ENCODE results near the gene NPPB. TPM values are rescaled to one million over a fixed set of nuclear protein-coding genes. Genes with fewer than 3 reads are reported as not detected.

NPPB gene
- total and polyA plus RNA-seq, 5 donors from 2014 or later: not detected

- Histone ChIP-seq H3K9me3 (ENCODE audit: control insufficient read depth in 2 of 2, low read length in 2 of 2) (no peaks in the 10 kb centered on the region), H3K36me3 (ENCODE audit: control insufficient read depth, insufficient read depth, low read length) (no peaks in the 10 kb centered on the region), H3K4me1 (ENCODE audit: control insufficient read depth, insufficient read depth, low read length, poor library complexity, severe bottlenecking) (no peaks in the 10 kb centered on the region), H3K4me3 (ENCODE audit: low read depth, low read length) (no peak overlapping the region), H3K27me3 (ENCODE audit: control insufficient read depth, insufficient read depth, low read length) (no peaks in the 10 kb centered on the region), H3K27ac (ENCODE audit: insufficient read depth, low read length, poor library complexity, severe bottlenecking) (no peak overlapping the region)
- Mint-ChIP-seq H3K27me3 (peaks cover 7% of the 10 kb centered on the region), H3K4me1 (no peaks in the 10 kb centered on the region), H3K4me3 (no peak overlapping the region), H3K36me3 (no peaks in the 10 kb centered on the region), H3K27ac (no peak overlapping the region), H3K9me3 (no peaks in the 10 kb centered on the region)
- no peak for ATAC-seq (ENCODE audit: low read depth in 2 of 2)
- no peak for DNase-seq
These were observed 29.6 kb upstream of the NPPB start for GRCh38 chr1:11888206-11888876.

GRCh38 chr1:11887666-11888007 is 28.9 kb upstream of the NPPB start:
- DNase-seq: no peak
- Mint-ChIP-seq H3K27me3 (peaks cover 5% of the 10 kb centered on the region), H3K36me3 (no peaks in the 10 kb centered on the region), H3K27ac (no peak overlapping the region), H3K9me3 (no peaks in the 10 kb centered on the region), H3K4me3 (no peak overlapping the region), H3K4me1 (no peaks in the 10 kb centered on the region)
- no peaks in the 10 kb centered on the region for H3K36me3 ChIP-seq (ENCODE audit: control insufficient read depth, insufficient read depth, low read length)
- H3K9me3 ChIP-seq (ENCODE audit: control insufficient read depth in 2 of 2, low read length in 2 of 2): no peaks in the 10 kb centered on the region
- ATAC-seq (ENCODE audit: low read depth in 2 of 2): no peak
- H3K27ac ChIP-seq (ENCODE audit: insufficient read depth, low read length, poor library complexity, severe bottlenecking): no peak overlapping the region
- H3K27me3 ChIP-seq (ENCODE audit: control insufficient read depth, insufficient read depth, low read length): no peaks in the 10 kb centered on the region
- H3K4me1 ChIP-seq (ENCODE audit: control insufficient read depth, insufficient read depth, low read length, poor library complexity, severe bottlenecking): no peaks in the 10 kb centered on the region
- H3K4me3 ChIP-seq (ENCODE audit: low read depth, low read length): no peak overlapping the region

- Mint-ChIP-seq H3K9me3 (no peaks in the 10 kb centered on the region), H3K4me3 (no peak overlapping the region), H3K27ac (no peak overlapping the region), H3K27me3 (peaks cover 5% of the 10 kb centered on the region), H3K36me3 (no peaks in the 10 kb centered on the region), H3K4me1 (no peaks in the 10 kb centered on the region)
- no peaks in the 10 kb centered on the region for H3K4me1 ChIP-seq (ENCODE audit: control insufficient read depth, insufficient read depth, low read length, poor library complexity, severe bottlenecking)
- no peak overlapping the region for H3K4me3 ChIP-seq (ENCODE audit: low read depth, low read length)
- no peaks in the 10 kb centered on the region for H3K36me3 ChIP-seq (ENCODE audit: control insufficient read depth, insufficient read depth, low read length)
- no peaks in the 10 kb centered on the region for H3K9me3 ChIP-seq (ENCODE audit: control insufficient read depth in 2 of 2, low read length in 2 of 2)
- no peaks in the 10 kb centered on the region for H3K27me3 ChIP-seq (ENCODE audit: control insufficient read depth, insufficient read depth, low read length)
- DNase-seq (no peak), ATAC-seq (ENCODE audit: low read depth in 2 of 2) (no peak)
- H3K27ac ChIP-seq (ENCODE audit: insufficient read depth, low read length, poor library complexity, severe bottlenecking): no peak overlapping the region
These were observed 28.4 kb upstream of the NPPB start for GRCh38 chr1:11886986-11887665.

- Histone ChIP-seq H3K36me3 (ENCODE audit: control insufficient read depth, insufficient read depth, low read length) (no peaks in the 10 kb centered on the region), H3K4me3 (ENCODE audit: low read depth, low read length) (no peak overlapping the region), H3K4me1 (ENCODE audit: control insufficient read depth, insufficient read depth, low read length, poor library complexity, severe bottlenecking) (no peaks in the 10 kb centered on the region), H3K27ac (ENCODE audit: insufficient read depth, low read length, poor library complexity, severe bottlenecking) (no peak overlapping the region), H3K9me3 (ENCODE audit: control insufficient read depth in 2 of 2, low read length in 2 of 2) (no peaks in the 10 kb centered on the region), H3K27me3 (ENCODE audit: control insufficient read depth, insufficient read depth, low read length) (no peaks in the 10 kb centered on the region)
- Mint-ChIP-seq H3K36me3 (no peaks in the 10 kb centered on the region), H3K9me3 (peaks cover 0 to 1% (median 0%) of the 10 kb centered on the region in 7 donors), H3K27ac (no peak overlapping the region), H3K27me3 (peaks cover 12% of the 10 kb centered on the region), H3K4me1 (no peaks in the 10 kb centered on the region), H3K4me3 (no peak overlapping the region)
- ATAC-seq (ENCODE audit: low read depth in 2 of 2) (no peak), DNase-seq (no peak)
These were observed 27.2 kb upstream of the NPPB start for GRCh38 chr1:11885916-11886315.

GRCh38 chr1:11882814-11883538 is 24.2 kb upstream of the NPPB start:
- no peak overlapping the region for H3K4me3 ChIP-seq (ENCODE audit: low read depth, low read length)
- ATAC-seq (ENCODE audit: low read depth in 2 of 2) (peak in 1 of 2 donors; percentile 39), DNase-seq (peak in 1 of 3 donors; percentile 13)
- no peaks in the 10 kb centered on the region for H3K4me1 ChIP-seq (ENCODE audit: control insufficient read depth, insufficient read depth, low read length, poor library complexity, severe bottlenecking)
- H3K27me3 ChIP-seq (ENCODE audit: control insufficient read depth, insufficient read depth, low read length): no peaks in the 10 kb centered on the region
- Mint-ChIP-seq H3K27ac (no peak overlapping the region), H3K36me3 (no peaks in the 10 kb centered on the region), H3K4me1 (no peaks in the 10 kb centered on the region), H3K4me3 (no peak overlapping the region), H3K9me3 (peaks cover 0 to 1% (median 0%) of the 10 kb centered on the region in 7 donors), H3K27me3 (peaks cover 12% of the 10 kb centered on the region)
- no peaks in the 10 kb centered on the region for H3K36me3 ChIP-seq (ENCODE audit: control insufficient read depth, insufficient read depth, low read length)
- no peak overlapping the region for H3K27ac ChIP-seq (ENCODE audit: insufficient read depth, low read length, poor library complexity, severe bottlenecking)
- no peaks in the 10 kb centered on the region for H3K9me3 ChIP-seq (ENCODE audit: control insufficient read depth in 2 of 2, low read length in 2 of 2)

- DNase-seq (no peak), ATAC-seq (ENCODE audit: low read depth in 2 of 2) (no peak)
- Histone ChIP-seq H3K4me1 (ENCODE audit: control insufficient read depth, insufficient read depth, low read length, poor library complexity, severe bottlenecking) (no peaks in the 10 kb centered on the region), H3K27ac (ENCODE audit: insufficient read depth, low read length, poor library complexity, severe bottlenecking) (no peak overlapping the region), H3K36me3 (ENCODE audit: control insufficient read depth, insufficient read depth, low read length) (no peaks in the 10 kb centered on the region), H3K27me3 (ENCODE audit: control insufficient read depth, insufficient read depth, low read length) (no peaks in the 10 kb centered on the region), H3K9me3 (ENCODE audit: control insufficient read depth in 2 of 2, low read length in 2 of 2) (no peaks in the 10 kb centered on the region), H3K4me3 (ENCODE audit: low read depth, low read length) (no peak overlapping the region)
- Mint-ChIP-seq H3K4me3 (no peak overlapping the region), H3K9me3 (peaks cover 0 to 1% (median 0%) of the 10 kb centered on the region in 7 donors), H3K27ac (no peak overlapping the region), H3K4me1 (no peaks in the 10 kb centered on the region), H3K36me3 (no peaks in the 10 kb centered on the region), H3K27me3 (peaks cover 19% of the 10 kb centered on the region)
These were observed 23.1 kb upstream of the NPPB start for GRCh38 chr1:11881749-11882441.

- peaks cover 18% of the 10 kb centered on the region for H3K27me3 Mint-ChIP-seq
- H3K27me3 ChIP-seq (ENCODE audit: control insufficient read depth, insufficient read depth, low read length): no peaks in the 10 kb centered on the region
- peaks cover 0 to 1% (median 0%) of the 10 kb centered on the region in 7 donors for H3K9me3 Mint-ChIP-seq
- H3K4me1 Mint-ChIP-seq: no peaks in the 10 kb centered on the region
- no peaks in the 10 kb centered on the region for H3K36me3 ChIP-seq (ENCODE audit: control insufficient read depth, insufficient read depth, low read length)
- H3K4me1 ChIP-seq (ENCODE audit: control insufficient read depth, insufficient read depth, low read length, poor library complexity, severe bottlenecking): no peaks in the 10 kb centered on the region
- H3K4me3 Mint-ChIP-seq: no peak overlapping the region
- H3K9me3 ChIP-seq (ENCODE audit: control insufficient read depth in 2 of 2, low read length in 2 of 2): no peaks in the 10 kb centered on the region
- no peak overlapping the region for H3K27ac ChIP-seq (ENCODE audit: insufficient read depth, low read length, poor library complexity, severe bottlenecking)
- DNase-seq: no peak
- H3K27ac Mint-ChIP-seq: no peak overlapping the region
- ATAC-seq (ENCODE audit: low read depth in 2 of 2): no peak
- H3K4me3 ChIP-seq (ENCODE audit: low read depth, low read length): no peak overlapping the region
- no peaks in the 10 kb centered on the region for H3K36me3 Mint-ChIP-seq
These were observed 22.4 kb upstream of the NPPB start for GRCh38 chr1:11880911-11881748.
